Calu3 (cell line): ENCODE measurements around the gene ABHD15. TPM values are rescaled to one million over a fixed set of nuclear protein-coding genes. Genes with fewer than 3 reads are reported as not detected.
A peak's percentile ranks its signal among the peaks of the same experiment; 100 is the strongest.

ENCODE experiments used
- BruUV-seq: library from RNA; stranded (reverse); fragments of 400-500 nt; replicated peaks from 2 replicates; lab custom pipeline; 2021; lab: Mats Ljungman, UMichigan
- CTCF ChIA-PET: fragments of 300-600 bp; sonication (Branson Sonifier 250); formaldehyde crosslinking; loops from one replicate; lab custom pipeline; 2022; ENCODE audit warnings: antibody characterized with exemption; lab: Charles Lee
- DNase-seq: peaks from one replicate; pipeline ENCODE4 v3.0.0; 2022
- H3K27ac Mint-ChIP-seq: one replicate; pipeline ENCODE4 v1.8.0; 2022; ENCODE audit warnings: mixed read lengths; ENCODE audit not compliant: unreplicated experiment
- H3K27me3 Mint-ChIP-seq: one replicate; pipeline ENCODE4 v1.8.0; 2022; ENCODE audit warnings: mixed read lengths; ENCODE audit not compliant: unreplicated experiment
- H3K36me3 Mint-ChIP-seq: one replicate; pipeline ENCODE4 v1.8.0; 2022; ENCODE audit warnings: mild to moderate bottlenecking, moderate library complexity, mixed read lengths; ENCODE audit not compliant: insufficient read depth, unreplicated experiment
- H3K4me1 Mint-ChIP-seq: one replicate; pipeline ENCODE4 v1.8.0; 2022; ENCODE audit warnings: mild to moderate bottlenecking, low read depth, mixed read lengths; ENCODE audit not compliant: unreplicated experiment
- H3K4me3 Mint-ChIP-seq: one replicate; pipeline ENCODE4 v1.8.0; 2022; ENCODE audit warnings: mild to moderate bottlenecking, low read depth, moderate library complexity, mixed read lengths; ENCODE audit not compliant: unreplicated experiment
- H3K9me3 Mint-ChIP-seq: one replicate; pipeline ENCODE4 v1.8.0; 2022; ENCODE audit warnings: low read depth, mixed read lengths; ENCODE audit not compliant: unreplicated experiment
- CTCF ChIP-seq: fragments of 200-600 bp; IDR thresholded peaks from one replicate; pipeline ENCODE4 v1.8.0; 2022; ENCODE audit warnings: antibody characterized with exemption; ENCODE audit not compliant: unreplicated experiment
- intact Hi-C: fragments of 100-400 bp; cut with micrococcal nuclease; formaldehyde crosslinking; loops from one replicate; pipeline ENCODE4 v1.10.0; 2022; ENCODE audit not compliant: unreplicated experiment
- total RNA-seq: library from RNA; stranded (reverse); gene quantifications from 2 replicates; pipeline ENCODE4 v1.2.3, GENCODE V29; 2022

ABHD15 gene
- total RNA-seq, 1 experiment from 2014 or later = 12.5 TPM

- Mint-ChIP-seq H3K27ac (peak overlapping the region; percentile 82), H3K4me1 (no peaks in the 10 kb centered on the region), H3K9me3 (no peaks in the 10 kb centered on the region), H3K27me3 (no peaks in the 10 kb centered on the region), H3K36me3 (peaks cover 56% of the 10 kb centered on the region), H3K4me3 (peak overlapping the region; percentile 85)
- peak; percentile 59 for DNase-seq
- peak; percentile 43 for TF ChIP-seq CTCF
- CTCF ChIA-PET = interaction anchor here (0.7 to 2.4 kb wide), 6 partner anchors 9 to 196 kb away, joined by 3 to 12 read pairs (median 3); no protein-coding TSS in a partner anchor
- TSS peak; percentile 17 for BruUV-seq
- intact Hi-C loops = no loop called here
These were observed 979 bp downstream of the ABHD15 start for GRCh38 chr17:29565643-29566472.

- Mint-ChIP-seq H3K27ac (no peak overlapping the region), H3K27me3 (no peaks in the 10 kb centered on the region), H3K36me3 (peaks cover 47% of the 10 kb centered on the region), H3K4me1 (no peaks in the 10 kb centered on the region), H3K9me3 (no peaks in the 10 kb centered on the region), H3K4me3 (no peak overlapping the region)
- no peak for DNase-seq
- CTCF ChIA-PET = interaction anchor here (0.9 kb wide), 1 partner anchor 169 kb away, joined by 3 read pairs; no protein-coding TSS in a partner anchor
- intact Hi-C loops = no loop called here
- no TSS peak for BruUV-seq
- no peak for TF ChIP-seq CTCF
These were observed 3.0 kb downstream of the ABHD15 start for GRCh38 chr17:29563816-29564215.

GRCh38 chr17:29562615-29563014 is 4.2 kb downstream of the ABHD15 start:
- H3K27me3 Mint-ChIP-seq = no peaks in the 10 kb centered on the region
- H3K4me3 Mint-ChIP-seq = no peak overlapping the region
- CTCF ChIA-PET = no interaction called here
- no peaks in the 10 kb centered on the region for H3K9me3 Mint-ChIP-seq
- no peak for DNase-seq
- TF ChIP-seq CTCF = no peak
- H3K4me1 Mint-ChIP-seq = peaks cover 4% of the 10 kb centered on the region
- no TSS peak for BruUV-seq
- intact Hi-C loops = no loop called here
- peaks cover 41% of the 10 kb centered on the region for H3K36me3 Mint-ChIP-seq
- no peak overlapping the region for H3K27ac Mint-ChIP-seq

GRCh38 chr17:29561554-29562517 is 5.0 kb downstream of the ABHD15 start:
- Mint-ChIP-seq H3K4me1 (peaks cover 11% of the 10 kb centered on the region), H3K4me3 (no peak overlapping the region), H3K9me3 (no peaks in the 10 kb centered on the region), H3K27me3 (no peaks in the 10 kb centered on the region), H3K27ac (no peak overlapping the region), H3K36me3 (peaks cover 33% of the 10 kb centered on the region)
- BruUV-seq = no TSS peak
- TF ChIP-seq CTCF = no peak
- intact Hi-C loops = no loop called here
- CTCF ChIA-PET = no interaction called here
- DNase-seq = no peak
